ENCODE data around the gene EPHA4. TPM values are rescaled to one million over a fixed set of nuclear protein-coding genes. Genes with fewer than 3 reads are reported as not detected.

The EPHA4 gene
- total RNA-seq, 1 experiment from 2014 or later, result 3.4 TPM

DNA sequence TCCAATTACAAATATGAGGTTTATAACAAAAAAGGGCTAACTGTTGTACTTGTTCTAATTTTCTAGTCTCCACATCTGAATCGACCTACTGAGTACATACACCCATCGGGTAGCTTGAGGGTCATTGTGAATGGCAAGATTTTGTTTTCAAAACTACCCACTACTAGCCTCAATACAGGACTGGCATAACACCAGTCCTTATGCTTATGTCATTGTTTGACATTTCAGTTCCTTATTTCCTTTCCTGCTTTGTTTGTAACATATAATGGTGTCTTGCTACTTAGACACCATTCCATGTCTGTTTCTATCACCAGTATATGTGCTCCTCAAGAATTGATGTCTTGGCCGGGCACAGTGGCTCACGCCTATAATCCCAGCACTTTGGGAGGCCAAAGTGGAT lies 86.0 kb downstream of the EPHA4 start:
- TF ChIP-seq POLR2AphosphoS5 (IDR thresholded peaks at IDR 0.05; ENCODE audit: low read depth, low read length), result no peak
- TF ChIP-seq, protein P1, sequence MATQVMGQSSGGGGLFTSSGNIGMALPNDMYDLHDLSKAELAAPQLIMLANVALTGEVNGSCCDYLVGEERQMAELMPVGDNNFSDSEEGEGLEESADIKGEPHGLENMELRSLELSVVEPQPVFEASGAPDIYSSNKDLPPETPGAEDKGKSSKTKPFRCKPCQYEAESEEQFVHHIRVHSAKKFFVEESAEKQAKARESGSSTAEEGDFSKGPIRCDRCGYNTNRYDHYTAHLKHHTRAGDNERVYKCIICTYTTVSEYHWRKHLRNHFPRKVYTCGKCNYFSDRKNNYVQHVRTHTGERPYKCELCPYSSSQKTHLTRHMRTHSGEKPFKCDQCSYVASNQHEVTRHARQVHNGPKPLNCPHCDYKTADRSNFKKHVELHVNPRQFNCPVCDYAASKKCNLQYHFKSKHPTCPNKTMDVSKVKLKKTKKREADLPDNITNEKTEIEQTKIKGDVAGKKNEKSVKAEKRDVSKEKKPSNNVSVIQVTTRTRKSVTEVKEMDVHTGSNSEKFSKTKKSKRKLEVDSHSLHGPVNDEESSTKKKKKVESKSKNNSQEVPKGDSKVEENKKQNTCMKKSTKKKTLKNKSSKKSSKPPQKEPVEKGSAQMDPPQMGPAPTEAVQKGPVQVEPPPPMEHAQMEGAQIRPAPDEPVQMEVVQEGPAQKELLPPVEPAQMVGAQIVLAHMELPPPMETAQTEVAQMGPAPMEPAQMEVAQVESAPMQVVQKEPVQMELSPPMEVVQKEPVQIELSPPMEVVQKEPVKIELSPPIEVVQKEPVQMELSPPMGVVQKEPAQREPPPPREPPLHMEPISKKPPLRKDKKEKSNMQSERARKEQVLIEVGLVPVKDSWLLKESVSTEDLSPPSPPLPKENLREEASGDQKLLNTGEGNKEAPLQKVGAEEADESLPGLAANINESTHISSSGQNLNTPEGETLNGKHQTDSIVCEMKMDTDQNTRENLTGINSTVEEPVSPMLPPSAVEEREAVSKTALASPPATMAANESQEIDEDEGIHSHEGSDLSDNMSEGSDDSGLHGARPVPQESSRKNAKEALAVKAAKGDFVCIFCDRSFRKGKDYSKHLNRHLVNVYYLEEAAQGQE (IDR thresholded peaks at IDR 0.05; ENCODE audit: insufficient read depth in 1 of 2, low read depth in 2 of 2, low read length in 1 of 2), result no peak
- TF ChIP-seq TCF7L2 (IDR thresholded peaks at IDR 0.05; ENCODE audit: low read depth, low read length), result no peak
- TF ChIP-seq, protein P2, sequence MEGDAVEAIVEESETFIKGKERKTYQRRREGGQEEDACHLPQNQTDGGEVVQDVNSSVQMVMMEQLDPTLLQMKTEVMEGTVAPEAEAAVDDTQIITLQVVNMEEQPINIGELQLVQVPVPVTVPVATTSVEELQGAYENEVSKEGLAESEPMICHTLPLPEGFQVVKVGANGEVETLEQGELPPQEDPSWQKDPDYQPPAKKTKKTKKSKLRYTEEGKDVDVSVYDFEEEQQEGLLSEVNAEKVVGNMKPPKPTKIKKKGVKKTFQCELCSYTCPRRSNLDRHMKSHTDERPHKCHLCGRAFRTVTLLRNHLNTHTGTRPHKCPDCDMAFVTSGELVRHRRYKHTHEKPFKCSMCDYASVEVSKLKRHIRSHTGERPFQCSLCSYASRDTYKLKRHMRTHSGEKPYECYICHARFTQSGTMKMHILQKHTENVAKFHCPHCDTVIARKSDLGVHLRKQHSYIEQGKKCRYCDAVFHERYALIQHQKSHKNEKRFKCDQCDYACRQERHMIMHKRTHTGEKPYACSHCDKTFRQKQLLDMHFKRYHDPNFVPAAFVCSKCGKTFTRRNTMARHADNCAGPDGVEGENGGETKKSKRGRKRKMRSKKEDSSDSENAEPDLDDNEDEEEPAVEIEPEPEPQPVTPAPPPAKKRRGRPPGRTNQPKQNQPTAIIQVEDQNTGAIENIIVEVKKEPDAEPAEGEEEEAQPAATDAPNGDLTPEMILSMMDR (IDR thresholded peaks at IDR 0.05), result no peak
- no peak for TF ChIP-seq SIN3A (IDR thresholded peaks at IDR 0.05; ENCODE audit: borderline replicate concordance, insufficient read depth, low read depth, low read length)
- POLR2A ChIA-PET, result no interaction called here
- intact Hi-C loops (cut with micrococcal nuclease; ENCODE audit: unreplicated experiment) (no loop called here), in situ Hi-C loops (cut with HindIII; ENCODE audit: low pct_unique_long_range_greater_than_20kb, low sequenced_read_pairs) (no loop called here)
- Histone ChIP-seq H3K4me1 (ENCODE audit: control insufficient read depth, insufficient read depth, low read length) (no peaks in the 10 kb centered on the region), H3K4me3 (ENCODE audit: low read depth in 2 of 2, low read length in 2 of 2) (no peak overlapping the region), H3K9me3 (ENCODE audit: control insufficient read depth, insufficient read depth, low read depth, low read length) (no peaks in the 10 kb centered on the region), H3K27me3 (ENCODE audit: control insufficient read depth, insufficient read depth, low read length) (no peaks in the 10 kb centered on the region), H3K27ac (ENCODE audit: low read length) (no peak overlapping the region), H3K36me3 (ENCODE audit: control insufficient read depth, insufficient read depth, low read length) (no peaks in the 10 kb centered on the region)
- BruUV-seq (replicated peaks), result no TSS peak
- CTCF ChIA-PET, result no interaction called here
- DNase-seq (ENCODE audit: low read depth, low spot score) (no peak), ATAC-seq (no peak)

DNA sequence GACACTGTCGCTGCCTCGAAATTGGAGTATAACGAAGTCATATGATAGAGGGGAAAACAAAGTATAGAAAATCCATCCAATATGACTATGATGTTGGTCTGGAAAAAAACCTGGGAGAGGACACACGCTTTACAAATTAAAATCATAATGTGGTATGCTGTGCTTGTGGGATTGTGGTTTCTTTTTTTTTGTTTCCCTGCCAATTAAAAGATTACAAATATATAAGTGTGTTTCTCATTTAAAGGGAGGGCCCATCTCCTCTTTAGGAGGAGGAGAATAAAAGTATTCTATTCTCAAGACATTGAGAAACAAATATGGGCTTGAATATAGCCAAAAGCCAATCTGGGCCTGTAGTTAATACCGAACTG lies 86.6 kb downstream of the EPHA4 start:
- CTCF ChIA-PET, result no interaction called here
- Histone ChIP-seq H3K4me1 (ENCODE audit: control insufficient read depth, insufficient read depth, low read length) (no peaks in the 10 kb centered on the region), H3K4me3 (ENCODE audit: low read depth in 2 of 2, low read length in 2 of 2) (no peak overlapping the region), H3K9me3 (ENCODE audit: control insufficient read depth, insufficient read depth, low read depth, low read length) (no peaks in the 10 kb centered on the region), H3K36me3 (ENCODE audit: control insufficient read depth, insufficient read depth, low read length) (no peaks in the 10 kb centered on the region), H3K27me3 (ENCODE audit: control insufficient read depth, insufficient read depth, low read length) (no peaks in the 10 kb centered on the region), H3K27ac (ENCODE audit: low read length) (no peak overlapping the region)
- no TSS peak for BruUV-seq (replicated peaks)
- ATAC-seq, result no peak
- no peak for DNase-seq (ENCODE audit: low read depth, low spot score)
- POLR2A ChIA-PET, result no interaction called here
- TF ChIP-seq, protein P1 (IDR thresholded peaks at IDR 0.05; ENCODE audit: insufficient read depth in 1 of 2, low read depth in 2 of 2, low read length in 1 of 2), result no peak
- TF ChIP-seq POLR2AphosphoS5 (IDR thresholded peaks at IDR 0.05; ENCODE audit: low read depth, low read length) (no peak), SIN3A (IDR thresholded peaks at IDR 0.05; ENCODE audit: borderline replicate concordance, insufficient read depth, low read depth, low read length) (no peak), TCF7L2 (IDR thresholded peaks at IDR 0.05; ENCODE audit: low read depth, low read length) (no peak)
- TF ChIP-seq, protein P2 (IDR thresholded peaks at IDR 0.05), result no peak
- intact Hi-C loops (cut with micrococcal nuclease; ENCODE audit: unreplicated experiment) (no loop called here), in situ Hi-C loops (cut with HindIII; ENCODE audit: low pct_unique_long_range_greater_than_20kb, low sequenced_read_pairs) (no loop called here)

Data from Panc1 (cell line).